ENCODE results near the gene USP8.

Gene USP8

GRCh38 chr15:50426428-50426827 lies 2.2 kb downstream of the USP8 start:
- Histone ChIP-seq H3K9ac (ENCODE audit: low read length) (no peak overlapping the region), H2AFZ (ENCODE audit: insufficient read depth, low read length, poor library complexity) (no peak overlapping the region), H4K12ac (ENCODE audit: low read depth, low read length) (no peak overlapping the region), H2AK5ac (ENCODE audit: low read length) (no peak overlapping the region), H3K14ac (ENCODE audit: low read length) (no peak overlapping the region), H2BK12ac (ENCODE audit: low read length) (no peak overlapping the region), H3K4me2 (ENCODE audit: low read length) (no peak overlapping the region), H3K18ac (ENCODE audit: low read length) (no peak overlapping the region), H3K23ac (ENCODE audit: low read length) (no peak overlapping the region), H3K27ac (ENCODE audit: low read depth, low read length) (no peak overlapping the region), H3K4me1 (ENCODE audit: control insufficient read depth in 1 of 2, insufficient read depth in 2 of 2, low read length in 2 of 2) (peaks cover 1 to 3% of the 10 kb centered on the region in 2 experiments), H3K4me3 (ENCODE audit: low read depth, low read length) (no peak overlapping the region), H3K36me3 (ENCODE audit: control insufficient read depth in 1 of 2, insufficient read depth in 2 of 2, low read length in 2 of 2) (peaks cover 6 to 7% of the 10 kb centered on the region in 2 experiments), H3K79me2 (ENCODE audit: control insufficient read depth, insufficient read depth, low read length, poor library complexity) (peaks cover 12% of the 10 kb centered on the region), H3K27me3 (ENCODE audit: insufficient read depth, low read length) (no peaks in the 10 kb centered on the region), H4K91ac (ENCODE audit: low read depth, low read length) (no peak overlapping the region), H3K79me1 (ENCODE audit: low read length) (peaks cover 6% of the 10 kb centered on the region), H2BK5ac (ENCODE audit: low read depth, low read length, poor library complexity) (no peak overlapping the region), H3K4ac (ENCODE audit: low read depth, low read length) (peak overlapping the region; percentile 39), H2BK120ac (ENCODE audit: insufficient read depth, low read length, poor library complexity) (no peak overlapping the region), H4K8ac (ENCODE audit: low read depth, low read length) (no peak overlapping the region), H3K9me3 (ENCODE audit: insufficient read depth, low read depth, low read length) (no peaks in the 10 kb centered on the region)
- WGBS (ENCODE audit: extremely low coverage, insufficient coverage, insufficient read length) = no CpG with 5 or more reads among the region's 9 CpGs
- DNase-seq = no peak

DNA sequence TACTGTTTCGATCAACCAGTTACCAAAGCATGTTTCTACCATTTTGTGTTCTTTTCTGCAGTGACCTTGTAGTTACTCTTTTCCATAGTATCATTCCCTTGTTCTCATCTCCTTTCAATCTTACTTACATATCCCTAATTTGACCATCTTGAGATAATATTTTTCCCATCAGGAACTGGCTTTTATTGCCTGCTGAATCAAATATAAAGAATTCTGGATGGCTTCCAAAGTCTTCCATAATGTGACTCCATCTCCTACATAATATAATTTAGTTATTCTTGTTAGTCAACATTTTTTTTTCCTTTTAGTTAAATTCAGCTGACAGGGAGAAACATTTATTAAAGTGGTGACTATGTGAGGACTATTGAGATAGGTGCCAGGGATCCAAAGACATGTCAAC lies 7.0 kb downstream of the USP8 start:
- Histone ChIP-seq H3K4me2 (ENCODE audit: low read length) (no peak overlapping the region), H3K36me3 (ENCODE audit: control insufficient read depth in 1 of 2, insufficient read depth in 2 of 2, low read length in 2 of 2) (peaks cover 7 to 16% of the 10 kb centered on the region in 2 experiments), H3K4me3 (ENCODE audit: low read depth, low read length) (no peak overlapping the region), H3K79me1 (ENCODE audit: low read length) (no peaks in the 10 kb centered on the region), H2AFZ (ENCODE audit: insufficient read depth, low read length, poor library complexity) (no peak overlapping the region), H3K9me3 (ENCODE audit: insufficient read depth, low read depth, low read length) (no peaks in the 10 kb centered on the region), H4K12ac (ENCODE audit: low read depth, low read length) (no peak overlapping the region), H3K4ac (ENCODE audit: low read depth, low read length) (no peak overlapping the region), H2BK5ac (ENCODE audit: low read depth, low read length, poor library complexity) (no peak overlapping the region), H4K8ac (ENCODE audit: low read depth, low read length) (no peak overlapping the region), H3K14ac (ENCODE audit: low read length) (no peak overlapping the region), H3K27ac (ENCODE audit: low read depth, low read length) (no peak overlapping the region), H2BK120ac (ENCODE audit: insufficient read depth, low read length, poor library complexity) (no peak overlapping the region), H3K4me1 (ENCODE audit: control insufficient read depth in 1 of 2, insufficient read depth in 2 of 2, low read length in 2 of 2) (no peaks in the 10 kb centered on the region), H3K18ac (ENCODE audit: low read length) (no peak overlapping the region), H3K9ac (ENCODE audit: low read length) (no peak overlapping the region), H2BK12ac (ENCODE audit: low read length) (no peak overlapping the region), H2AK5ac (ENCODE audit: low read length) (no peak overlapping the region), H3K23ac (ENCODE audit: low read length) (no peak overlapping the region), H3K79me2 (ENCODE audit: control insufficient read depth, insufficient read depth, low read length, poor library complexity) (peaks cover 9% of the 10 kb centered on the region), H4K91ac (ENCODE audit: low read depth, low read length) (no peak overlapping the region), H3K27me3 (ENCODE audit: insufficient read depth, low read length) (no peaks in the 10 kb centered on the region)
- no CpG with 5 or more reads among the region's 1 CpG for WGBS (ENCODE audit: extremely low coverage, insufficient coverage, insufficient read length)
- no peak for DNase-seq

DNA sequence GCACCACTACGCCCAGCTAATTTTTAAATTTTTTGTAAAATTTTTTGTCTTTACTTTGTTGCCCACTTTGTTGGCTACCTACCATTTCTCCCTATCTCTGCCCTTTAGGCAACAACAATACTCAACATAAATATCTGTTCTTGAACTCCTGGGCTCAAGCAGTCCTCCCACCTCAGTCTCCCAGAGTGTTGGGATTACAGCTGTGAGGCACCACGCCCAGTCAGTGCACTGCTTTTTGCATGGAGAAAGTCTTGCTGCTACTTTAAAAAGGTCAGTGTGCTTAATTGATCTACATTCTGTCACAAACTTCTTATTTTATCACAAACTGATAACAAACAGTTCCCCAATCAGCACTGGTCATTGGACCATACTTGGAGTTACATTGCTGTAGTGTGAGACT lies 8.0 kb downstream of the USP8 start:
- no peaks in the 10 kb centered on the region for H3K27me3 ChIP-seq (ENCODE audit: insufficient read depth, low read length)
- no peaks in the 10 kb centered on the region for H3K79me1 ChIP-seq (ENCODE audit: low read length)
- no peak overlapping the region for H2BK5ac ChIP-seq (ENCODE audit: low read depth, low read length, poor library complexity)
- no peak overlapping the region for H4K12ac ChIP-seq (ENCODE audit: low read depth, low read length)
- peaks cover 5% of the 10 kb centered on the region for H3K79me2 ChIP-seq (ENCODE audit: control insufficient read depth, insufficient read depth, low read length, poor library complexity)
- no peak overlapping the region for H3K4me3 ChIP-seq (ENCODE audit: low read depth, low read length)
- no peak overlapping the region for H4K8ac ChIP-seq (ENCODE audit: low read depth, low read length)
- no CpG with 5 or more reads among the region's 2 CpGs for WGBS (ENCODE audit: extremely low coverage, insufficient coverage, insufficient read length)
- H2BK120ac ChIP-seq (ENCODE audit: insufficient read depth, low read length, poor library complexity) = no peak overlapping the region
- no peak overlapping the region for H3K27ac ChIP-seq (ENCODE audit: low read depth, low read length)
- peaks cover 2 to 15% of the 10 kb centered on the region in 2 experiments for H3K36me3 ChIP-seq (ENCODE audit: control insufficient read depth in 1 of 2, insufficient read depth in 2 of 2, low read length in 2 of 2)
- no peaks in the 10 kb centered on the region for H3K4me1 ChIP-seq (ENCODE audit: control insufficient read depth in 1 of 2, insufficient read depth in 2 of 2, low read length in 2 of 2)
- H4K91ac ChIP-seq (ENCODE audit: low read depth, low read length) = no peak overlapping the region
- no peaks in the 10 kb centered on the region for H3K9me3 ChIP-seq (ENCODE audit: insufficient read depth, low read depth, low read length)
- H3K23ac ChIP-seq (ENCODE audit: low read length) = no peak overlapping the region
- H2AFZ ChIP-seq (ENCODE audit: insufficient read depth, low read length, poor library complexity) = no peak overlapping the region
- H3K4me2 ChIP-seq (ENCODE audit: low read length) = no peak overlapping the region
- no peak overlapping the region for H3K14ac ChIP-seq (ENCODE audit: low read length)
- DNase-seq = no peak
- no peak overlapping the region for H3K9ac ChIP-seq (ENCODE audit: low read length)
- no peak overlapping the region for H3K18ac ChIP-seq (ENCODE audit: low read length)
- H2AK5ac ChIP-seq (ENCODE audit: low read length) = no peak overlapping the region
- no peak overlapping the region for H2BK12ac ChIP-seq (ENCODE audit: low read length)
- H3K4ac ChIP-seq (ENCODE audit: low read depth, low read length) = peak overlapping the region; percentile 75

GRCh38 chr15:50435772-50436171 lies 11.6 kb downstream of the USP8 start:
- Histone ChIP-seq H3K4me2 (ENCODE audit: low read length) (no peak overlapping the region), H2AFZ (ENCODE audit: insufficient read depth, low read length, poor library complexity) (no peak overlapping the region), H2AK5ac (ENCODE audit: low read length) (no peak overlapping the region), H3K9ac (ENCODE audit: low read length) (no peak overlapping the region), H4K12ac (ENCODE audit: low read depth, low read length) (no peak overlapping the region), H4K91ac (ENCODE audit: low read depth, low read length) (no peak overlapping the region), H3K79me1 (ENCODE audit: low read length) (no peaks in the 10 kb centered on the region), H4K8ac (ENCODE audit: low read depth, low read length) (no peak overlapping the region), H3K23ac (ENCODE audit: low read length) (no peak overlapping the region), H3K27ac (ENCODE audit: low read depth, low read length) (no peak overlapping the region), H2BK12ac (ENCODE audit: low read length) (no peak overlapping the region), H3K36me3 (ENCODE audit: control insufficient read depth in 1 of 2, insufficient read depth in 2 of 2, low read length in 2 of 2) (peaks cover 4 to 21% of the 10 kb centered on the region in 2 experiments), H3K27me3 (ENCODE audit: insufficient read depth, low read length) (no peaks in the 10 kb centered on the region), H2BK120ac (ENCODE audit: insufficient read depth, low read length, poor library complexity) (no peak overlapping the region), H3K79me2 (ENCODE audit: control insufficient read depth, insufficient read depth, low read length, poor library complexity) (no peaks in the 10 kb centered on the region), H3K4me1 (ENCODE audit: control insufficient read depth in 1 of 2, insufficient read depth in 2 of 2, low read length in 2 of 2) (no peaks in the 10 kb centered on the region), H2BK5ac (ENCODE audit: low read depth, low read length, poor library complexity) (no peak overlapping the region), H3K4ac (ENCODE audit: low read depth, low read length) (no peak overlapping the region), H3K18ac (ENCODE audit: low read length) (no peak overlapping the region), H3K14ac (ENCODE audit: low read length) (no peak overlapping the region), H3K9me3 (ENCODE audit: insufficient read depth, low read depth, low read length) (no peaks in the 10 kb centered on the region), H3K4me3 (ENCODE audit: low read depth, low read length) (no peak overlapping the region)
- no peak for DNase-seq
- no CpG with 5 or more reads among the region's 2 CpGs for WGBS (ENCODE audit: extremely low coverage, insufficient coverage, insufficient read length)
